ENCODE measurements around the gene FHAD1.

Gene FHAD1

DNA sequence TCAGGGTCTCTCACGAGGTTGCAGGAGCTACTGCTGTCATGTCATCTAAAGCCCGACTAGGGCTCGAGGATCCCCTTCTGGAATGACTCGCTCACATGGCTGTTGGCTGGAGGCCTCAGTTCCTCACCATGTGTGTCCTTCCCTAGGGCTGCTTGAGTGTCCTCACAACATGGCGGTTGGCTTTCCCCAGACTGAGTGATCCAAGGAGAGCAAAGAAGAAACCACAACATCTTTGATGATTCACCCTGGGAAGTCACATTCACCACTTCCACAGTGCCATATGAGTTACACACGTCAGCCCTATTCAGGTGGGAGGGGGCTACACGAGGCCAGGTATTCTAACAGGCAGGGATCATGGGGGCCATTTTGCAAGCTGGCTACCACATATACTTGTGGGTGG lies 64.9 kb downstream of the FHAD1 start:
- Histone ChIP-seq H3K4me2 (ENCODE audit: low read length) (no peak overlapping the region), H4K20me1 (ENCODE audit: control insufficient read depth, insufficient read depth, low read depth, low read length) (no peaks in the 10 kb centered on the region), H3F3A (ENCODE audit: control insufficient read depth, insufficient read depth) (no peaks in the 10 kb centered on the region), H3K27ac (ENCODE audit: low read depth, low read length) (no peak overlapping the region), H3K4me3 (ENCODE audit: low read length) (no peak overlapping the region), H3K9me3 (ENCODE audit: control insufficient read depth, insufficient read depth, low read length) (no peaks in the 10 kb centered on the region), H3K36me3 (ENCODE audit: control insufficient read depth, low read length) (no peaks in the 10 kb centered on the region), H3K4me1 (ENCODE audit: control insufficient read depth, low read length) (no peaks in the 10 kb centered on the region), H3K79me2 (ENCODE audit: control insufficient read depth, low read length) (no peaks in the 10 kb centered on the region), H3K27me3 (ENCODE audit: control insufficient read depth, low read length) (no peaks in the 10 kb centered on the region), H3K9me2 (replicated peaks; ENCODE audit: control insufficient read depth, low read length) (no peaks in the 10 kb centered on the region)
- no peak for TF ChIP-seq EZH2phosphoT487 (IDR thresholded peaks at IDR 0.05; ENCODE audit: borderline replicate concordance, low read length)
- TF ChIP-seq, protein P1, sequence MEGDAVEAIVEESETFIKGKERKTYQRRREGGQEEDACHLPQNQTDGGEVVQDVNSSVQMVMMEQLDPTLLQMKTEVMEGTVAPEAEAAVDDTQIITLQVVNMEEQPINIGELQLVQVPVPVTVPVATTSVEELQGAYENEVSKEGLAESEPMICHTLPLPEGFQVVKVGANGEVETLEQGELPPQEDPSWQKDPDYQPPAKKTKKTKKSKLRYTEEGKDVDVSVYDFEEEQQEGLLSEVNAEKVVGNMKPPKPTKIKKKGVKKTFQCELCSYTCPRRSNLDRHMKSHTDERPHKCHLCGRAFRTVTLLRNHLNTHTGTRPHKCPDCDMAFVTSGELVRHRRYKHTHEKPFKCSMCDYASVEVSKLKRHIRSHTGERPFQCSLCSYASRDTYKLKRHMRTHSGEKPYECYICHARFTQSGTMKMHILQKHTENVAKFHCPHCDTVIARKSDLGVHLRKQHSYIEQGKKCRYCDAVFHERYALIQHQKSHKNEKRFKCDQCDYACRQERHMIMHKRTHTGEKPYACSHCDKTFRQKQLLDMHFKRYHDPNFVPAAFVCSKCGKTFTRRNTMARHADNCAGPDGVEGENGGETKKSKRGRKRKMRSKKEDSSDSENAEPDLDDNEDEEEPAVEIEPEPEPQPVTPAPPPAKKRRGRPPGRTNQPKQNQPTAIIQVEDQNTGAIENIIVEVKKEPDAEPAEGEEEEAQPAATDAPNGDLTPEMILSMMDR (IDR thresholded peaks at IDR 0.05; ENCODE audit: low read depth, low read length, poor library complexity, severe bottlenecking) = no peak

DNA sequence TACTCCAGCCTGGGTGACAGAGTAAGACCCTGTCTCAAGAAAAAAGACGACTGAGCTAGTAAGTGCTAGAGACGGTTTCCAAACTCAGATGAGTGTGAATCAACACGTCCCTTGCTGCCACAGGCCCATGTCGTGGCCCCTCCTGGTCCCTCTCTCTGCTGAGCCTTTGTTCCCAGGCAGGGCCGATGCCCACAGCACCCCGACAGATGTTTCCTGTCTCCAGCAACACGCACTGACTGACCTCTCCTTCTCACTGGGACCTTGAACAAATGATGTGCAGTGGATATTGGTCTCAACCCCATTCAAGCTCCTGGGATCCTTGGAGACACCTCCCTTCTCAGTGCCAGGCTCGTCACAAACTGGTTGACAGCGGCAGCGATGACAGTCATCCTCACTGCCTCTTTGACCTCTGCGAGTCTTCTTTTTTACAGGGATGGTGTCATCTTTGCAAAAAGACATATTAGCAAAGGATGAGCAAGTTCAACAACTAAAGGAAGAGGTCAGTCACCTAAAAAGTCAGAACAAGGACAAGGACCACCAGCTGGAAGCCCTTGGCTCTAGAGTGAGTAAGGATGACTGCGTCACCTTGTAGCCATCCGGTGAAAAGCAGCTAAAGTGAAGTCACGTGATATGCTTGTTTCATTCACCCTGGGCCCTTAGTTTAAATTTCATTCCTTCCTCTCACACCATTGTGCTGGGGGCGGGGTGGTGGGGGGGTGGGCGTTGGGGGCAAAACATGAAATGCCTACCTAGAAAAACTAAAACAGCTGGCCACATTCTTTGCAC lies 65.8 kb downstream of the FHAD1 start:
- no peaks in the 10 kb centered on the region for H3K27me3 ChIP-seq (ENCODE audit: control insufficient read depth, low read length)
- no peaks in the 10 kb centered on the region for H3K9me2 ChIP-seq (replicated peaks; ENCODE audit: control insufficient read depth, low read length)
- no peaks in the 10 kb centered on the region for H3K79me2 ChIP-seq (ENCODE audit: control insufficient read depth, low read length)
- no peaks in the 10 kb centered on the region for H3K36me3 ChIP-seq (ENCODE audit: control insufficient read depth, low read length)
- no peaks in the 10 kb centered on the region for H3K9me3 ChIP-seq (ENCODE audit: control insufficient read depth, insufficient read depth, low read length)
- no peak overlapping the region for H3K4me2 ChIP-seq (ENCODE audit: low read length)
- no peak overlapping the region for H3K27ac ChIP-seq (ENCODE audit: low read depth, low read length)
- H3K4me3 ChIP-seq (ENCODE audit: low read length) = no peak overlapping the region
- H3F3A ChIP-seq (ENCODE audit: control insufficient read depth, insufficient read depth) = no peaks in the 10 kb centered on the region
- no peaks in the 10 kb centered on the region for H3K4me1 ChIP-seq (ENCODE audit: control insufficient read depth, low read length)
- TF ChIP-seq, protein P1 (IDR thresholded peaks at IDR 0.05; ENCODE audit: low read depth, low read length, poor library complexity, severe bottlenecking) = no peak
- TF ChIP-seq EZH2phosphoT487 (IDR thresholded peaks at IDR 0.05; ENCODE audit: borderline replicate concordance, low read length) = no peak
- no peaks in the 10 kb centered on the region for H4K20me1 ChIP-seq (ENCODE audit: control insufficient read depth, insufficient read depth, low read depth, low read length)

DNA sequence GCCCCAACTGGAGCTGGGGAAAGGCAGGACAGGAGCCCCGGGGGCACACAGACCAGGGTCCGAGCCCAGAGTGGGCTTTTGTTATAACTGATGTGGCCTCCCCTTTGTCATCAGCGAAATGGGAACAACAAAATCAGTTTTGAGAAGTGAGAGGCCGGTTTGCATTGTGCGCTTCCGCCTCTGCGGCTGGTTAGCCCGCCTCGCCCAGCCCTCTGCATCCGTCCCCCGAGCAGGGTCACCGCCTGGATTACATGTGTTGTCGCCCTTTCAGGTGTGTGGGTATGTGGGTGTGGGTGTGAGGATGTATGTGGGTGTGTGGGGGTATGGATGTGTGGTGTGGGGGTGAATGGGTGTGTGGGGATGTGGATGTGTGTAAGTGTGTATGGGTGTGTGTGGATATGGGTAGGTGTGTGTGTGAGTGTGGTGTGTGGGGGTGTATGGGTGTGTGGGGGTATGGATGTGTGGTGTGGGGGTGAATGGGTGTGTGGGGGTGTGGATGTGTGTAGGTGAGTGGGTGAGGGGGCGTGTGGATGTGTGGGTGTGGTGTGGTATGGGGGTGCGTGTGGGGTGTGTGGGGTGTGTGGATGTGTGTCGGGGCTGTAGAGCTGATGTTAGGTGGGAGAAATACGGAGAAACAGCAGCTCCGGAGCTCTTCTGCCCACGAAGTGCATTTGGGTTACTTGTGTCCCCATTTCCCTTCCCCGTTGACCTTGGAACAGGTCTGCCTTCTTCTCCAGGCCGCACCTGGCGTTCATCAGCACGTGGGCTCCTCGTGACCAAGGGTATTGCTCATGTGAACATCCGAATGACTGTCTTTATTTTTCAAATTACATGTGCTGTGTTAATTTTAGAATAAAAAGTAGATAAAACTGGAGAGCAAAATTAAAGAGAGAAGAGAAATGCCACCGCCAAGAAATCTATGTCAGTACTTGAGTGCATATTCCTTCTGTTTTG lies 67.6 kb downstream of the FHAD1 start:
- no peaks in the 10 kb centered on the region for H3K9me3 ChIP-seq (ENCODE audit: control insufficient read depth, insufficient read depth, low read length)
- no peaks in the 10 kb centered on the region for H3F3A ChIP-seq (ENCODE audit: control insufficient read depth, insufficient read depth)
- H3K79me2 ChIP-seq (ENCODE audit: control insufficient read depth, low read length) = no peaks in the 10 kb centered on the region
- no peak overlapping the region for H3K4me2 ChIP-seq (ENCODE audit: low read length)
- H3K27ac ChIP-seq (ENCODE audit: low read depth, low read length) = no peak overlapping the region
- no peaks in the 10 kb centered on the region for H4K20me1 ChIP-seq (ENCODE audit: control insufficient read depth, insufficient read depth, low read depth, low read length)
- no peak overlapping the region for H3K4me3 ChIP-seq (ENCODE audit: low read length)
- no peaks in the 10 kb centered on the region for H3K27me3 ChIP-seq (ENCODE audit: control insufficient read depth, low read length)
- no peaks in the 10 kb centered on the region for H3K9me2 ChIP-seq (replicated peaks; ENCODE audit: control insufficient read depth, low read length)
- TF ChIP-seq, protein P1 (IDR thresholded peaks at IDR 0.05; ENCODE audit: low read depth, low read length, poor library complexity, severe bottlenecking) = no peak
- TF ChIP-seq EZH2phosphoT487 (IDR thresholded peaks at IDR 0.05; ENCODE audit: borderline replicate concordance, low read length) = no peak
- H3K36me3 ChIP-seq (ENCODE audit: control insufficient read depth, low read length) = no peaks in the 10 kb centered on the region
- H3K4me1 ChIP-seq (ENCODE audit: control insufficient read depth, low read length) = no peaks in the 10 kb centered on the region
